Stimulated activated CD4-positive, alpha-beta T cell treated with anti-CD3 and anti-CD28 coated beads, Interleukin-2, amount 100 ng/mL, for 24 hours (primary cell): ENCODE results near the gene FBXO8.
A peak's percentile ranks its signal among the peaks of the same experiment; 100 is the strongest.
"Not testable (repeated sequence)": the region's sequence is repeated elsewhere in the genome, so short reads cannot be mapped to it uniquely, and the experiment has no call there.

Experiments used
- DNase-seq, 2 donors: peaks; one replicate each; pipeline ENCODE4 v3.0.0-alpha.2; 2020

The FBXO8 gene

GRCh38 chr4:174282836-174283506 lies 496 bp downstream of the FBXO8 start:
- DNase-seq, result peak; percentile 66 to 78

DNA sequence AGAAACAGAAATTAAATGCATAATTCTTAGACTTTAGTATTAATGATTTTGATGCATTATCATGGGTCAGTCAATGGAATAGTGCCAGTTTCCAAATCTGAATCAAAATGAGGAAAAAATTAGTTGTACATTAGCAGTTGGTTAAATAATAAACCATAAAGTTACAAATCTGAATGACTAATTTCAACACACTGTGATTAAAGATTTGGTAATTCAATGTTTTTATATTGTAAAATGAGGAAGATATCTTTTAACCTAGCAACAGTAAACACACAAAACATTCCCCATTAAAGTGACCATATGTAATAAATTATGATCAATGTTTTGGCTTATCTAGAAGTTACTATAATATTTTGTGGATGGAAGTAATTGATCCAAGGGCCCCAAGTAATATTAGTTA lies 1.6 kb downstream of the FBXO8 start:
- no peak for DNase-seq

DNA sequence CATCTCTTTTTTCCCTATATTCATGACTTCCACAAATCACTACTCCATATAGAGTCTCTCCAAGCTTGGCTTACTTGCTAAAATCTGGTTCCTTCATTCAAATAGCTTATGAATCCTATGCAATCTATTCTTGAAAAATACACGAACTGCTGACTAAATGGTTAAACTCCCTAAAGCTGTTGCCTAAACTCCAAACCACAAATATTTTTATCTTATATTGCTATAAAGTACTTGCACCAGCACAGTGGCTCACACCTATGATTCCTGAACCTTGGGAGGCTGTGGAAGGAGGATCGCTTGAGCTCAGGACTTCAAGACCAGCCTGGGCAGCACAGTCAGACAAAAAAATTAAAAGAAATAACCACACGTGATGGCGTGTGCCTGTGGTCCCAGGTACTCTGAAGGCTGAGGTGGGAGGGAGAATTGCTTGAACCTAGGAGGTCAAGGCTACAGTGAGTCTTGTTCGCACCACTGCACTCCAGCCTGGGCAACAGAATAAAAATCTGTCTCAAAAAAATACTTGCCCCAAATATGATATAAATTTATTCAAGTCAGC lies 2.2 kb downstream of the FBXO8 start:
- no peak for DNase-seq

GRCh38 chr4:174279433-174280155 lies 3.9 kb downstream of the FBXO8 start:
- no peak for DNase-seq

GRCh38 chr4:174278467-174278866 lies 5.0 kb downstream of the FBXO8 start:
- DNase-seq, result no peak

- no peak for DNase-seq
Observed at GRCh38 chr4:174277433-174277832, 6.0 kb downstream of the FBXO8 start.

- DNase-seq, result no peak
Observed at GRCh38 chr4:174275101-174275500, 8.4 kb downstream of the FBXO8 start.

DNA sequence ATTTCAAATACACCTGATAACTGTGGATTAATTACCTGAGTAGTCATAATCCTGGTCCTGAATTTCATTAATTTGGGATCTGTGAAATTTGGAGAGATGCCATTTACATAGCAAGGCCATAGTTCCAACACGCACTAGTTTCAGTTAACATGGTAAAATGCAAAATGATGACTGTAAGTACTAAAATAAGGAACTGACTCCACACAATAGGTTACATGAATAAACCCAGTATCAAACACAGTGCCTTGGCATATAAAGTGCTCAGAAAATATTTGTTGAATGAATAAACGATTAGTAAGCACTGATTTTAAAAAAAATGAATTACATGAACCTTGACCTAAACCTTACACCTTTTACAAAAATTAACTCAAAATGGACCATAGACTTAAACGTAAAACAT lies 9.0 kb downstream of the FBXO8 start:
- DNase-seq, result no peak

DNA sequence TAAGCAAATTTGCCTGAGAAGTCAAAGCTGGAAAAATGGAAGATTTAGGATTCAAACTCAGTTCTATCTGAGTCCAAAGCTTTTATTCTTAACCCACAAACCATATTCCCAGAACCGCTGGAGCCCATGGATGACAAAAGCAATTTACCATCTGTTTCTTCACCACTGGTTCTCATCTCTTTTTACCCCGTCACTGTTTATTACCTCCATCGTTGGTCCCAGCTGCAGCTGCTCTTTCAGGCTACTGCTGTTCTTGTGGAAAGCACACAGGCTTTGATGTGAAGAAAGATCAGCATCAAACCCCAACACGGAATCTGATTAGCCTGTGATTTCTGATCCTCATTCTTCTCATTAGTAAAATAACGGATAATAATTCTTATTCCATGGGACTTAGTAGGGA lies 9.5 kb downstream of the FBXO8 start:
- DNase-seq, result no peak

DNA sequence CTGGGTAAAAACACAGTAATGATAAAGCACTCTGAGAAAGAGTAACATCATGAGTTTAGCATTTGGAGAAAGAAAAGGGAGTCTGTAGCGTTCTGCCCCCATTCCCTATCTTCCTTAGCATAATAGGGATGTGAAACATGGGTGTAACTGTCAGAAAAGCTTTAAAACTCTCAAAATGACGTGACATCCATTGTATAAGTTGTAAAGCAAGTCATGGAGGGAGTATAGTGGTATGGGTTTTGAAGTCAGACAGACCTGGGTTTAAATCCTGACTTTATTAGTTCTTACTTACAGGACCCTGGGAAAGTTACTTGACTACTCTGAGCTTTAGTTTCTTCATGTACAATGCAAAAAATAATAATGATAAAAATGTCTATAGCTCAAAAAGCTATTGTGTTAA lies 17.1 kb downstream of the FBXO8 start:
- DNase-seq, result no peak

DNA sequence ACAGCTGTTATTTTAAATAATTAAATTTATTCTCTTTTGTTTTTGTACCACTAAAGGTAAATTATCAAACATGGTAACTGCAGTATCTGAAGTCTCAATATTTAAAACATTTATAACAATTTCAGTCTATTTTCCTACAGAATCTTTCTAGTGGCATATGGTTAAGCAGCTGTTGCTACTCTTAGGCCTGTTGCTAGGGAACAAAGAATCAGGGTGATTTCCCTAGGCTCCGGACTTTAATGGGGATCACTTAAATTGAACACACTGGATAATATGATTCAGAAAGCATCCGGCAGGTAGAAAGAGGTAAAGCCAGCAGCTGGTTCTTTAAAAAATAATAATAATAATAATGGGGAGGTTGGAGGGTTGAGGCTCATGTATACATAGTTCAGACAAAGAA lies 17.6 kb downstream of the FBXO8 start:
- no peak for DNase-seq

- DNase-seq, result no peak
Observed at GRCh38 chr4:174263445-174263736, 20.1 kb downstream of the FBXO8 start.

DNA sequence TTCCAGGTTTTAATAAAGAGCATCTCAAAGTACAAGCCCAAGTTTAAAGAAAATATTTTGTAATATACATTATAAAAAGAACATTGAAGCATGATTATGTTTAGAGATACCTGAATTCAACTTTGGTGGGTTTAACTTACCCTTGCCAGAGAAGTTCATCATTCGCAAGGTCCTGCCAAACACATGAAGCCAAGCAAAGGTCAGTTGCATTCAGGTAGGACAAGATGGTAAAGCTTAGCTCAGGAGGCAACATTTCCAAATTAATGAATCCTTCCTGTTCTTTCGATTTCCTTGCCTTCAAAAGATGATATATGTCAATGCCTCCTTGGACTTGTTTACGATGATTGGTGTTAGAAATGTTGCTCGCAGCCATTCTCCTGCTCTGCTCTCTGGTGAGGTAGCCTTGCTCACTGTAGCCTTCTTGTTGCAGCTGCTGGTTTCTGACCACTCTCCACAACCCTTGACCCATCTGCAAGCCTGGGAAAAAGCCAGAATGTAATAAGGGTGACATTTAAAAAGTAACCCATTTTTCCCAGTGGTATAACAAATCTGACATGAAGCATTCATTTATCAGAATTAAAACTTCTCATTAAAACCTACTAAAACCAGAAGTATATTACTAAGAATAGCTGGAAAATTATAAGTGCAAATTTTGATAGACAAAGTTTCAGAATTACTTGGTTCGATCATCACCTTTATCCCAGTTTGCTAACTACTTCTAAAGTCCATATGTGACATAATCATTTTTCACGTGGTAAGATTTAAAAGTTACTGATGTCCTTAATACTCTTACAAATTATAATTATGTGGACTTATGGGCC lies 20.6 kb downstream of the FBXO8 start:
- no peak for DNase-seq

GRCh38 chr4:174261432-174261831 lies 22.0 kb downstream of the FBXO8 start:
- DNase-seq, result not testable (repeated sequence)

- no peak for DNase-seq
Observed at GRCh38 chr4:174260099-174260498, 23.4 kb downstream of the FBXO8 start.

- no peak for DNase-seq
Observed at GRCh38 chr4:174259580-174259979, 23.9 kb downstream of the FBXO8 start.

GRCh38 chr4:174256277-174256713 lies 27.2 kb downstream of the FBXO8 start:
- no peak for DNase-seq

DNA sequence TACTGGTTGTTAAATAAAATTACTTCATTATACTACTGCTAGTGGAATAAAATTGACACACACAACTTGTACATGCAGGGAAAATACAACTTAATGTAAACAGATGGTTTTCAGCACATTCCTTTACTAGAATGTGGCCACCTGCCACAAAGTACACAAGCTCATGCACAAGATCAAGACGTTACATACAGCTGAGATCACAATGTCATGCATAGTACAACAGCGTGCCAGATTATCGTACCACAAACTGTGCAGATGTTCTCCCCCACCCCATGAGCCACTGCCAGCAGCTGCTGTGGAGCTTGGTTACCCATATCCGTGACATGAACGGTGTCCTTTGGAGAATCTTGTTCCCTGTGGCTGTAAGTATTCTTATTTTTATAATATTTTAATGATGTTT lies 27.7 kb downstream of the FBXO8 start:
- DNase-seq, result no peak

DNA sequence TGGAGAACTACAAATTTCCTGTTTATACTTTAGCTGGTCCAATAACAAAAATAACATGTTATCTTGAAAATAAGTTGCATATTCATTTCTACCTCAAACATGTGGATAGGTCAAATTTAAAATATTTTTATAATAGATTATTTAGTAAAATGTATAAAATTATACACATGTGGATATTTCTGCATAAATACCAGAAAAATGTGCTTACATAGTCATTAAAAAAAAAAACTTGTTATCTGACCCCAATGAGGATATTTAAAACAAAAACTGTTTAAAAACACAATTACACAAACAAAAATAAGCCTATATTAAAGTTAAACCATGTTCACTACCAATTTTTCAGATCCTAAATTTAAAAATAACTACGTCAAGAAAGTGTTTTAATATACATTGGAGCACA lies 28.1 kb downstream of the FBXO8 start:
- no peak for DNase-seq

- no peak for DNase-seq
Observed at GRCh38 chr4:174254613-174255012, 28.9 kb downstream of the FBXO8 start.

- no peak for DNase-seq
Observed at GRCh38 chr4:174252412-174252811, 31.1 kb downstream of the FBXO8 start.

- no peak for DNase-seq
Observed at GRCh38 chr4:174248407-174248806, 35.1 kb downstream of the FBXO8 start.

DNA sequence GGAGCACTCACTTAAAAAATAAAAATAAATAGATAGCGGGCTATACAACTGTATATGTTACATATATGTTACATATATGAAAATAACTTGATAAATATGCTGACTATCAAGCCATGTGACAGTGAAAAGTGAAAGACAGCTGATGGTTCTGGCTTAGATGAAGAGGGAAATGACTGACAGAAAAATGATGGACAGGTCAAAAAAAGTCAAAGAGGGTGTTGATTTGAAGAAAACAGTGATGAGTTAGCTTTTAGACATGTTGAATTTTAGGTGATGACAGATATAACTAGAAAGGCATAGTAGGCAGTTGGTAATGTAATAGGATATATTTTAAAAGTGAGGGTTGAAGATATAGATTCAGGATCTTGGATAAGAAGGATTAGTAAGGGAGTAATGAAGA lies 37.8 kb downstream of the FBXO8 start:
- no peak for DNase-seq

DNA sequence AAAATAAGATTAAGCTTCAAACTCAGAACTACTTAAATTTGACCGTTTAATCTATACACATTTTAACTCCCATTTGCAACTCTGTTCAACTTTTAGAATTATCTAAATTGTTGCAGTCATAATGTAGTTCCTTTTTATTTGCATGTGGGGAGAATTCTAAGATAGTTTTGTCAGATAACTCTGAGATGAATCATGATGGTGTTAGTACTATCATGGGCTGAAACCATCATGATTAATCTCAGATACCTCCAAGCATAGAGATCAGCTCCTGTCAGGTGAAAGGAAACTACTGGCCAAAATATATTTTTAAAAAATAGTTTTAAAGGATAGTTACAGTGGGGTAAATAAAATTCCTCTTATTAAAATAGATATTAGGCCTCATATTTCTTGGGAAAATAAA lies 39.0 kb downstream of the FBXO8 start:
- DNase-seq, result no peak
